Neural cell (in vitro differentiated cells): ENCODE measurements around the gene CIZ1. TPM values are rescaled to one million over a fixed set of nuclear protein-coding genes. Genes with fewer than 3 reads are reported as not detected.

ENCODE experiments used
- H2AFZ ChIP-seq: fragments of 200-600, 300-800 bp; sonication (generic), shearing (Covaris generic); 2 replicates; pipeline ENCODE4 v1.6.0; 2014; ENCODE audit warnings: low read depth, mild to moderate bottlenecking, antibody characterized with exemption, low read length, moderate library complexity
- H3F3A ChIP-seq: fragments of 200-600 bp; shearing (Covaris generic); 2 replicates; pipeline ENCODE4 v1.6.1; 2016; ENCODE audit warnings: mild to moderate bottlenecking, moderate library complexity, mixed read lengths, antibody characterized with exemption, low read length; ENCODE audit not compliant: insufficient read depth, poor library complexity, severe bottlenecking
- H3K27ac ChIP-seq: fragments of 200-600, 300-800 bp; sonication (generic), shearing (Covaris generic); 2 replicates; pipeline ENCODE4 v1.5.1; 2014; ENCODE audit warnings: mild to moderate bottlenecking, low read length, moderate library complexity
- H3K27me3 ChIP-seq: fragments of 300-800, 200-600 bp; sonication (generic), shearing (Covaris generic); 2 replicates; pipeline ENCODE4 v1.6.0; 2014; ENCODE audit warnings: mild to moderate bottlenecking, low read depth, low read length, moderate library complexity; ENCODE audit not compliant: insufficient read depth
- H3K36me3 ChIP-seq: fragments of 300-800, 200-600 bp; sonication (generic), shearing (Covaris generic); 2 replicates; pipeline ENCODE4 v1.5.1; 2014; ENCODE audit warnings: mild to moderate bottlenecking, antibody characterized with exemption, low read length, moderate library complexity; ENCODE audit not compliant: insufficient read depth
- H3K4me2 ChIP-seq: fragments of 300-800, 200-600 bp; sonication (generic), shearing (Covaris generic); 2 replicates; pipeline ENCODE4 v1.6.0; 2014; ENCODE audit warnings: mild to moderate bottlenecking, low read length
- H3K4me3 ChIP-seq: fragments of 300-800, 200-600 bp; sonication (generic), shearing (Covaris generic); 2 replicates; pipeline ENCODE4 v1.5.1; 2014; ENCODE audit warnings: mild to moderate bottlenecking, low read length, moderate library complexity
- H3K79me2 ChIP-seq: fragments of 200-600 bp; shearing (Covaris generic); replicated peaks from 2 replicates; pipeline ENCODE4 v1.6.0; 2014; ENCODE audit warnings: mild to moderate bottlenecking, low read length, moderate library complexity; ENCODE audit not compliant: insufficient read depth
- H3K9ac ChIP-seq: fragments of 300-800, 200-600 bp; sonication (generic), shearing (Covaris generic); 2 replicates; pipeline ENCODE4 v1.6.1; 2016; ENCODE audit warnings: mild to moderate bottlenecking, low read length, mixed read lengths
- H3K9me2 ChIP-seq: fragments of 200-600 bp; shearing (Covaris generic); 2 replicates; pipeline ENCODE4 v1.6.1; 2016; ENCODE audit warnings: mild to moderate bottlenecking, low read length, mixed read lengths; ENCODE audit not compliant: insufficient read depth
- H3K9me3 ChIP-seq: fragments of 200-600, 300-800 bp; sonication (generic), shearing (Covaris generic); 2 replicates; pipeline ENCODE4 v1.6.1; 2016; ENCODE audit warnings: mild to moderate bottlenecking, mixed run types, low read length, moderate library complexity, mixed read lengths
- H4K20me1 ChIP-seq: fragments of 200-600 bp; shearing (Covaris generic); 2 replicates; pipeline ENCODE4 v1.6.1; 2016; ENCODE audit warnings: mild to moderate bottlenecking, mixed run types; ENCODE audit not compliant: insufficient read depth
- CTCF ChIP-seq: fragments of 450-650 bp; IDR thresholded peaks from 2 replicates; pipeline ENCODE4 v1.5.1; 2014; ENCODE audit warnings: antibody characterized with exemption, mild to moderate bottlenecking, moderate library complexity; ENCODE audit not compliant: poor library complexity, severe bottlenecking
- EP300 ChIP-seq: fragments of 450-650 bp; conservative IDR thresholded peaks from 2 replicates; pipeline ENCODE4 v1.6.1; 2014; ENCODE audit warnings: antibody characterized with exemption, mild to moderate bottlenecking, moderate library complexity; ENCODE audit not compliant: poor library complexity, severe bottlenecking
- EZH2 ChIP-seq: fragments of 200-600, 300-800 bp; shearing (Covaris generic), sonication (generic); IDR thresholded peaks from 2 replicates; pipeline ENCODE4 v1.6.1; 2014; ENCODE audit warnings: antibody characterized with exemption, low read length, borderline replicate concordance, mild to moderate bottlenecking; ENCODE audit not compliant: insufficient read depth, poor library complexity, severe bottlenecking
- MXI1 ChIP-seq: fragments of 450-650 bp; conservative IDR thresholded peaks from 2 replicates; pipeline ENCODE4 v1.6.1; 2014; ENCODE audit warnings: antibody characterized with exemption, mild to moderate bottlenecking; ENCODE audit not compliant: poor library complexity, severe bottlenecking
- POLR2AphosphoS5 ChIP-seq: IDR thresholded peaks from 2 replicates; pipeline ENCODE4 v1.6.1; 2012
- RAD21 ChIP-seq: fragments of 450-650 bp; conservative IDR thresholded peaks from 2 replicates; pipeline ENCODE4 v1.6.1; 2014; ENCODE audit warnings: antibody characterized with exemption, mild to moderate bottlenecking, moderate library complexity
- REST ChIP-seq: IDR thresholded peaks from 2 replicates; pipeline ENCODE4 v1.6.1; 2012; ENCODE audit warnings: borderline replicate concordance
- SMC3 ChIP-seq: fragments of 450-650 bp; conservative IDR thresholded peaks from 2 replicates; pipeline ENCODE4 v1.6.1; 2014; ENCODE audit warnings: antibody characterized with exemption, mild to moderate bottlenecking, moderate library complexity; ENCODE audit not compliant: poor library complexity
- TAF1 ChIP-seq: IDR thresholded peaks from 2 replicates; pipeline ENCODE4 v1.6.1; 2012; ENCODE audit warnings: low read depth
- polyA plus RNA-seq: library from polyadenylated mRNA; depleted of rRNA; stranded (reverse); fragments of >200 nt; gene quantifications from 2 replicates; pipeline ENCODE4 v1.2.3, GENCODE V29; 2014

Gene CIZ1
- polyA plus RNA-seq, 1 donor from 2014 or later: 25.6 TPM

DNA sequence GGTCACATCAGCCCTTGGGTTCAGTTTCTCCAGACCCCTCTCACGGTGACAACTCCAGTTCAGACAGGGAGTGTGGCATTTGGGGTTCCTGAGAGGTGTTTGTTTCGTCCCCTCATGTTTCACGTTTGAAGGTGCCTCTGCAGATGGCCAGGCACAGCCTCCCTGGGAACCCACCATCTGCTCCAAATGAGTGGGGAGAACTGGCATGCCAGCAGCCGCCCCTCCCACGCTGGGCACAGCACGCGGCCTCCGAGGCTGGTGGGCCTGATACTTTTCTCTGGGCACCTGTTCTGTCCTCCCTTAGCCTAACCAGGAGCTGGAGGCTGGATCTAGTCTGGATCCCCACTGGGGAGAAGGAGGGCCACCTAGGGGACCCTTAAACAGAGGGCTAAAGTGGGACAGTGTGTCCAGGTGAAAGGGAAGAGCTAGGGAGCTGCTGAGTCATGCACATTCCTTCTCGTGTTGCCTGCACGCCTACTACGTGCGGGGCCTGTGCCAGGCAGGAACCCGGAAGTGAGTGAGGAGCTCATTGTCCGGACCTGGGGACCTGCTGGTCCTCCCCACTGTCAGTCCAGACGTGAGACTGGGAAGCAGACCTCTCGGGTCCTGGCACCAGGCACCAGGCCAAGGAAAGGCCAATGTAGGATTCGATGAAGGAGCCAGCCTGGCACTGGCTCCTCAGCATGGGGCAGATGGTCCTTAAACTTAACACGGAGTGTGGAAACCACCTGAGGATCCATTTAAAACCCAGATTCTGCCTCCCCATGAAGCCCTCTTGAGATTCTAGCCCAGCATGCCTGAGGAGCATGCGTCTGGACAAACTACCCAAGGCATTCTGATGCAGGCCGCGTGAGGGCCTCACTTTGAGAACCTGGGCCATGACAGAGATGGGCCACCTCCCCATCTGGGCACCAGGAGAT is 23.5 kb upstream of the CIZ1 start:
- Histone ChIP-seq H2AFZ (no peak overlapping the region), H3K4me2 (no peak overlapping the region), H3K79me2 (no peaks in the 10 kb centered on the region), H4K20me1 (no peaks in the 10 kb centered on the region), H3K9ac (no peak overlapping the region), H3K4me3 (no peak overlapping the region), H3F3A (no peaks in the 10 kb centered on the region), H3K27ac (no peak overlapping the region), H3K9me3 (no peaks in the 10 kb centered on the region), H3K9me2 (no peaks in the 10 kb centered on the region), H3K27me3 (no peaks in the 10 kb centered on the region), H3K36me3 (peaks cover under 1% of the 10 kb centered on the region)
- no peak for TF ChIP-seq EP300
- no peak for TF ChIP-seq POLR2AphosphoS5
- TF ChIP-seq REST: no peak
- no peak for TF ChIP-seq SMC3
- TF ChIP-seq MXI1: no peak
- no peak for TF ChIP-seq TAF1
- no peak for TF ChIP-seq EZH2
- no peak for TF ChIP-seq CTCF
- no peak for TF ChIP-seq RAD21

GRCh38 chr9:128213746-128214497 is 22.6 kb upstream of the CIZ1 start:
- Histone ChIP-seq H3K27ac (no peak overlapping the region), H3K9me2 (no peaks in the 10 kb centered on the region), H3K36me3 (no peaks in the 10 kb centered on the region), H3K4me2 (no peak overlapping the region), H2AFZ (no peak overlapping the region), H3K9me3 (no peaks in the 10 kb centered on the region), H4K20me1 (no peaks in the 10 kb centered on the region), H3K27me3 (no peaks in the 10 kb centered on the region), H3K79me2 (no peaks in the 10 kb centered on the region), H3K9ac (no peak overlapping the region), H3K4me3 (no peak overlapping the region), H3F3A (no peaks in the 10 kb centered on the region)
- no peak for TF ChIP-seq RAD21
- TF ChIP-seq MXI1: no peak
- TF ChIP-seq CTCF: no peak
- no peak for TF ChIP-seq REST
- TF ChIP-seq EZH2: no peak
- TF ChIP-seq TAF1: no peak
- no peak for TF ChIP-seq SMC3
- TF ChIP-seq POLR2AphosphoS5: no peak
- no peak for TF ChIP-seq EP300
